Measurements from ENCODE around the gene MAPRE3. TPM values are rescaled to one million over a fixed set of nuclear protein-coding genes. Genes with fewer than 3 reads are reported as not detected.

MAPRE3 gene
- total and polyA plus RNA-seq, 2 donors (not counting 3 experiments of a cell fraction or from before 2014, with no cell fraction given) = 4.4 to 6.1 TPM

- FAIRE-seq (peak; percentile 83), DNase-seq (ENCODE audit: low read depth, low spot score) (peak; percentile 92)
- dilution Hi-C loops (cut with MboI; ENCODE audit: extremely low pct_ligation_motif_present, low sequenced_read_pairs) = no loop called here
- no peaks in the 10 kb centered on the region for H3K9me3 ChIP-seq (replicated peaks; ENCODE audit: control insufficient read depth, insufficient read depth, low read length)
- H4K20me1 ChIP-seq (replicated peaks; ENCODE audit: control insufficient read depth, extremely low read depth, insufficient read depth, low read length) = no peaks in the 10 kb centered on the region
- intact Hi-C loops (cut with micrococcal nuclease) = loop anchor here (1.0 kb wide), 4 partner anchors 10 to 38 kb away; partner anchors contain the start of gene AGBL5
- ChIA-PET CTCF (interaction anchor here (0.8 to 2.8 kb wide), 8 partner anchors 9 to 226 kb away, joined by 3 to 27 read pairs (median 8); partner anchors contain the start of gene AGBL5), POLR2A (interaction anchor here (1.0 to 1.9 kb wide), 3 partner anchors 9 to 21 kb away, joined by 4 to 7 read pairs (median 6); partner anchors contain the start of gene AGBL5)
- TF ChIP-seq POLR2AphosphoS5 (IDR thresholded peaks at IDR 0.05; ENCODE audit: insufficient read depth, low read depth, low read length) = peak; percentile 99
- TF ChIP-seq POLR2A (IDR thresholded peaks at IDR 0.05; ENCODE audit: low read depth, low read length) = peak; percentile 93
- no peak for TF ChIP-seq CTCF (IDR thresholded peaks at IDR 0.05; ENCODE audit: extremely low read depth in 1 of 2, insufficient read depth in 1 of 2, low read depth in 1 of 2, low read length in 2 of 2)
- peak within 1 kb of the TSS; percentile 53 for H2AFZ ChIP-seq (ENCODE audit: low read depth, low read length)
- no peaks in the 10 kb centered on the region for H3K9me1 ChIP-seq (replicated peaks; ENCODE audit: control insufficient read depth, extremely low read depth, insufficient read depth, low read length)
- H3K9ac ChIP-seq (replicated peaks; ENCODE audit: extremely low read depth, insufficient read depth, low read length) = peak within 1 kb of the TSS; percentile 88
- H3K27me3 ChIP-seq (ENCODE audit: control insufficient read depth in 2 of 2, insufficient read depth in 2 of 2, low read length in 2 of 2) = no peaks in the 10 kb centered on the region
- peaks cover 11 to 20% of the 10 kb centered on the region in 2 experiments for H3K36me3 ChIP-seq (ENCODE audit: control insufficient read depth in 2 of 2, extremely low read depth in 1 of 2, insufficient read depth in 2 of 2, low read length in 2 of 2)
- H3K79me2 ChIP-seq (ENCODE audit: control insufficient read depth, insufficient read depth, low read length) = peaks cover 34% of the 10 kb centered on the region
- BruUV-seq (replicated peaks) = no TSS peak
- peak within 1 kb of the TSS; percentile 41 to 85 (median 68) for H3K4me3 ChIP-seq (replicated peaks in 1 of 3; ENCODE audit: insufficient read depth in 1 of 3, low read depth in 1 of 3, low read length in 3 of 3)
- H3K4me1 ChIP-seq (ENCODE audit: control insufficient read depth, extremely low read depth, insufficient read depth, low read length) = peaks cover 17% of the 10 kb centered on the region
- H3K4me2 ChIP-seq (ENCODE audit: insufficient read depth, low read length) = peak within 1 kb of the TSS; percentile 72
- H3K27ac ChIP-seq (ENCODE audit: insufficient read depth, low read depth, low read length) = peak within 1 kb of the TSS; percentile 76
These were observed 101.0 kb downstream of the MAPRE3 start, which contains the start of gene OST4 for GRCh38 chr2:27071277-27071989. Gene OST4 (minus strand): TSS chr2:27071654.

Measured in endothelial cell of umbilical vein (primary cell).